Prostate gland (tissue), 2 donors: ENCODE results near the gene DAB1.

Experiments
- POLR2A ChIP-seq: fragments of 450-650 bp; IDR thresholded peaks from one replicate; pipeline ENCODE4 v1.6.1; 2016; ENCODE audit warnings: antibody characterized with exemption, mild to moderate bottlenecking
- POLR2AphosphoS5 ChIP-seq: sonication (generic); formaldehyde crosslinking; IDR thresholded peaks from one replicate; pipeline ENCODE4 v1.6.1; 2017; ENCODE audit warnings: antibody characterized with exemption
- TF ChIP-seq, protein P1 (sequence below), 4 experiments: fragments of 200-600 bp in 2 of 4; fragments of 450-650 bp in 2 of 4; sonication (generic) in 2 of 4; IDR thresholded peaks; 1 replicate in 3 of 4; 2 replicates in 1 of 4; pipeline ENCODE4 v1.5.1; 2016 to 2019; ENCODE audit warnings: antibody characterized with exemption in 4 of 4, mild to moderate bottlenecking in 2 of 4, moderate library complexity in 2 of 4

- TF ChIP-seq POLR2A (no peak), POLR2AphosphoS5 (no peak)
- TF ChIP-seq, protein P1, sequence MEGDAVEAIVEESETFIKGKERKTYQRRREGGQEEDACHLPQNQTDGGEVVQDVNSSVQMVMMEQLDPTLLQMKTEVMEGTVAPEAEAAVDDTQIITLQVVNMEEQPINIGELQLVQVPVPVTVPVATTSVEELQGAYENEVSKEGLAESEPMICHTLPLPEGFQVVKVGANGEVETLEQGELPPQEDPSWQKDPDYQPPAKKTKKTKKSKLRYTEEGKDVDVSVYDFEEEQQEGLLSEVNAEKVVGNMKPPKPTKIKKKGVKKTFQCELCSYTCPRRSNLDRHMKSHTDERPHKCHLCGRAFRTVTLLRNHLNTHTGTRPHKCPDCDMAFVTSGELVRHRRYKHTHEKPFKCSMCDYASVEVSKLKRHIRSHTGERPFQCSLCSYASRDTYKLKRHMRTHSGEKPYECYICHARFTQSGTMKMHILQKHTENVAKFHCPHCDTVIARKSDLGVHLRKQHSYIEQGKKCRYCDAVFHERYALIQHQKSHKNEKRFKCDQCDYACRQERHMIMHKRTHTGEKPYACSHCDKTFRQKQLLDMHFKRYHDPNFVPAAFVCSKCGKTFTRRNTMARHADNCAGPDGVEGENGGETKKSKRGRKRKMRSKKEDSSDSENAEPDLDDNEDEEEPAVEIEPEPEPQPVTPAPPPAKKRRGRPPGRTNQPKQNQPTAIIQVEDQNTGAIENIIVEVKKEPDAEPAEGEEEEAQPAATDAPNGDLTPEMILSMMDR (IDR thresholded peaks at IDR 0.05) = no peak
These were observed 15.9 kb downstream of the DAB1 start for GRCh38 chr1:57407928-57408327.
